Measurements from ENCODE around the gene ATP9B.

The ATP9B gene

GRCh38 chr18:79329786-79330185 lies 260.6 kb downstream of the ATP9B start:
- H3K27me3 Mint-ChIP-seq, result no peaks in the 10 kb centered on the region
- no peaks in the 10 kb centered on the region for H3K4me1 Mint-ChIP-seq
- no peak for DNase-seq
- no peak overlapping the region for H3K4me3 Mint-ChIP-seq
- H3K9me3 Mint-ChIP-seq, result peaks cover 9% of the 10 kb centered on the region
- no peak overlapping the region for H3K27ac Mint-ChIP-seq
- CTCF ChIA-PET, result no interaction called here
- H3K36me3 Mint-ChIP-seq, result peaks cover 13% of the 10 kb centered on the region

GRCh38 chr18:79332646-79333045 lies 263.5 kb downstream of the ATP9B start:
- H3K27ac Mint-ChIP-seq, result no peak overlapping the region
- no peaks in the 10 kb centered on the region for H3K27me3 Mint-ChIP-seq
- CTCF ChIA-PET, result no interaction called here
- H3K4me1 Mint-ChIP-seq, result no peaks in the 10 kb centered on the region
- no peak overlapping the region for H3K4me3 Mint-ChIP-seq
- DNase-seq, result no peak
- H3K9me3 Mint-ChIP-seq, result peaks cover 2% of the 10 kb centered on the region
- H3K36me3 Mint-ChIP-seq, result peaks cover 14% of the 10 kb centered on the region

DNA sequence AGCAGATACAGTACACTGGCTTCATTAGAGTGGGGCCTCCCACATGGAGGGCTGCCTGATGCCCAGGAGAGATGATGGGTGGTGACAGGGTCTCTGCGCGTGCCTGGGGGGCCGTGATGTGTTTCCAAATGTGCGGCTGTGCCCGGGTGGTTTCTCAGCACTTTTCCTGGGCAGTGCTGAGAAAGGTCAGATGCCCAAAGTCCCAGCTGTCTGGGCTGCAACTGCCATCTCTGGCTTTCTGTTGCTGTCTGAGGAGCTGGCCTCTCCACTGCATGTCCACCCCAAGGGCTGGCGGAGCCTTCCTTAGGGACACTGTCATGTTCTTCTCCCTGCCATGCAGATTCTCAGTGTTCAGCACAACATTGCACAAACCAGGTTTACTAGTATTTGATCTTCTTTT lies 263.9 kb downstream of the ATP9B start:
- Mint-ChIP-seq H3K36me3 (peaks cover 16% of the 10 kb centered on the region), H3K9me3 (peaks cover under 1% of the 10 kb centered on the region), H3K27me3 (no peaks in the 10 kb centered on the region), H3K4me1 (no peaks in the 10 kb centered on the region), H3K27ac (no peak overlapping the region), H3K4me3 (no peak overlapping the region)
- no peak for DNase-seq
- CTCF ChIA-PET, result interaction anchor here (0.6 kb wide), 1 partner anchor 331 kb away, joined by 4 read pairs; no protein-coding TSS in a partner anchor

DNA sequence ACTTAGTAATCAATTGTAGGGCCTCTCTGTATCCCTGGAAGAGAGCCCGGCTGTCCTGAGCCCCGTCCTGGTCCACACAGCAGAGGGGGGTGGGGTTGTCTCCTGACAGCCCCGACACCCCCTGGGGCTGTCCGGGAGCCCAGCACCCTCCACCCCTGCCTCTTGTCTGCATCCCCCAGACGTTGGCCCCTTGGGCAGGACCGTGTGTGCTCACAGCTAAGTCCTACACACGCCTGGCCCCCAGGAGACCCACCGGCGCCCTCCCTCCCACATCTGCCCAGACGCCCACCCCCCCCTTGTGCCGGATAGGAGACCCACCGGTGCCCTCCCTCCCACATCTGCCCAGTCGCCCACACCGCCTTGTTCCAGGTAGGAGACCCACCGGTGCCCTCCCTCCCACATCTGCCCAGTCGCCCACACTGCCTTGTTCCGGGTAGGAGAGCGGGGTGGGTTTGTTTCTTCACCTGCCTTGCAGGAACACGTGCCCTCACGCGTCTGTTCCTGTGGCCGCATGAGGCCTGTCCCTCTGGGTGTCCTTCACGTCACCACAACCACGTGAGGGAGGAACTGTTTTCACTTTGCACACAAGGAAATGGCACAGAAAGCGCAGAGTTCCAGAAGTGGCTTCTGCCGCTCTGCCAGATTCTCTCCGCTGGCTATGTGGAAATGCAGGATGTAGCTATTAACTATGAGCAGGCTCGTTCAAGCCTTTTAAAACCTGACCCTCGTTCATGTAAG lies 265.5 kb downstream of the ATP9B start:
- Mint-ChIP-seq H3K9me3 (peaks cover 6% of the 10 kb centered on the region), H3K27me3 (no peaks in the 10 kb centered on the region), H3K4me3 (no peak overlapping the region), H3K36me3 (peaks cover 31% of the 10 kb centered on the region), H3K4me1 (no peaks in the 10 kb centered on the region), H3K27ac (peak overlapping the region; percentile 5)
- DNase-seq, result no peak
- CTCF ChIA-PET, result no interaction called here

DNA sequence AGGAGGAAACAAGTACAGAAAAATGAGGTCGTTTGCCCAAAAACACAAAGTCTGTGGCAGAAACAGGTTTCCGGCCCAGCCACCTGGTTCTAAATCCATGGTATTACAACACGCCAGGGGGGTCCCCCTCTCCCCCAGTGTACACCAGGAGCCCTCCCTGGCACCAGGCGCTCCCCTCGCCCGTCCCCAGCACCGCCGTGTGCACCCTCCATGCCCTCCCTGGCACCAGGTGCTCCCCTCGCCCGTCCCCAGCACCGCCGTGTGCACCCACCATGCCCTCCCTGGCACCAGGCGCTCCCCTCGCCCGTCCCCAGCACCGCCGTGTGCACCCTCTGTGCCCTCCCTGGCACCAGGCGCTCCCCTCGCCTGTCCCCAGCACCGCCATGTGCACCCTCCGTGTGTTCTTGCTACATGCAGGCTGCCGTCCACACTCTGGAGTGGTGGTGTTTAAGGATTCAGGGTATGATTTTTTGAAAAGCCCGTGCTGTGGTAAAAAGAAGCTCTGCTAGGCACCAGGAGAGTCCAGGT lies 266.7 kb downstream of the ATP9B start:
- Mint-ChIP-seq H3K9me3 (peaks cover 6% of the 10 kb centered on the region), H3K36me3 (peaks cover 28% of the 10 kb centered on the region), H3K27me3 (no peaks in the 10 kb centered on the region), H3K4me1 (no peaks in the 10 kb centered on the region), H3K4me3 (no peak overlapping the region), H3K27ac (no peak overlapping the region)
- CTCF ChIA-PET, result no interaction called here
- no peak for DNase-seq

- H3K36me3 Mint-ChIP-seq, result peaks cover 28% of the 10 kb centered on the region
- CTCF ChIA-PET, result no interaction called here
Measured at GRCh38 chr18:79336556-79337142, 267.5 kb downstream of the ATP9B start.

GRCh38 chr18:79337184-79337583 lies 268.0 kb downstream of the ATP9B start:
- H3K4me3 Mint-ChIP-seq, result no peak overlapping the region
- CTCF ChIA-PET, result no interaction called here
- H3K27me3 Mint-ChIP-seq, result no peaks in the 10 kb centered on the region
- H3K36me3 Mint-ChIP-seq, result peaks cover 28% of the 10 kb centered on the region
- no peak overlapping the region for H3K27ac Mint-ChIP-seq
- H3K9me3 Mint-ChIP-seq, result peaks cover 6% of the 10 kb centered on the region
- no peak for DNase-seq
- no peaks in the 10 kb centered on the region for H3K4me1 Mint-ChIP-seq

More at GRCh38 chr18:79336556-79337142, 267.5 kb downstream of the ATP9B start:
- no peaks in the 10 kb centered on the region for H3K27me3 Mint-ChIP-seq
- H3K4me1 Mint-ChIP-seq, result no peaks in the 10 kb centered on the region
- H3K9me3 Mint-ChIP-seq, result peaks cover 6% of the 10 kb centered on the region
- no peak overlapping the region for H3K27ac Mint-ChIP-seq
- H3K4me3 Mint-ChIP-seq, result no peak overlapping the region
- no peak for DNase-seq

- DNase-seq, result no peak
- Mint-ChIP-seq H3K36me3 (peaks cover 28% of the 10 kb centered on the region), H3K4me3 (no peak overlapping the region), H3K27me3 (no peaks in the 10 kb centered on the region), H3K4me1 (no peaks in the 10 kb centered on the region), H3K27ac (no peak overlapping the region), H3K9me3 (peaks cover 6% of the 10 kb centered on the region)
- CTCF ChIA-PET, result no interaction called here
Measured at GRCh38 chr18:79337620-79338019, 268.4 kb downstream of the ATP9B start.

GRCh38 chr18:79339094-79339908 lies 270.1 kb downstream of the ATP9B start:
- Mint-ChIP-seq H3K4me1 (no peaks in the 10 kb centered on the region), H3K27ac (no peak overlapping the region)

GRCh38 chr18:79343567-79344207 lies 274.5 kb downstream of the ATP9B start:
- Mint-ChIP-seq H3K27me3 (no peaks in the 10 kb centered on the region), H3K9me3 (peaks cover 6% of the 10 kb centered on the region), H3K27ac (no peak overlapping the region), H3K4me1 (peaks cover 2% of the 10 kb centered on the region), H3K36me3 (peaks cover 33% of the 10 kb centered on the region), H3K4me3 (no peak overlapping the region)
- CTCF ChIA-PET, result no interaction called here
- DNase-seq, result no peak

More at GRCh38 chr18:79339094-79339908, 270.1 kb downstream of the ATP9B start:
- Mint-ChIP-seq H3K9me3 (peaks cover 6% of the 10 kb centered on the region), H3K27me3 (no peaks in the 10 kb centered on the region), H3K4me3 (no peak overlapping the region), H3K36me3 (peaks cover 28% of the 10 kb centered on the region)
- DNase-seq, result no peak
- CTCF ChIA-PET, result no interaction called here

GRCh38 chr18:79344208-79344581 lies 275.0 kb downstream of the ATP9B start:
- DNase-seq, result no peak
- CTCF ChIA-PET, result no interaction called here
- H3K27ac Mint-ChIP-seq, result no peak overlapping the region
- H3K9me3 Mint-ChIP-seq, result peaks cover 2% of the 10 kb centered on the region
- H3K4me1 Mint-ChIP-seq, result peaks cover 2% of the 10 kb centered on the region
- peaks cover 28% of the 10 kb centered on the region for H3K36me3 Mint-ChIP-seq
- H3K4me3 Mint-ChIP-seq, result no peak overlapping the region
- no peaks in the 10 kb centered on the region for H3K27me3 Mint-ChIP-seq

GRCh38 chr18:79345366-79345765 lies 276.2 kb downstream of the ATP9B start:
- DNase-seq, result no peak
- Mint-ChIP-seq H3K4me3 (no peak overlapping the region), H3K27ac (no peak overlapping the region), H3K27me3 (no peaks in the 10 kb centered on the region), H3K4me1 (peaks cover 2% of the 10 kb centered on the region), H3K9me3 (no peaks in the 10 kb centered on the region), H3K36me3 (peaks cover 24% of the 10 kb centered on the region)
- CTCF ChIA-PET, result no interaction called here

DNA sequence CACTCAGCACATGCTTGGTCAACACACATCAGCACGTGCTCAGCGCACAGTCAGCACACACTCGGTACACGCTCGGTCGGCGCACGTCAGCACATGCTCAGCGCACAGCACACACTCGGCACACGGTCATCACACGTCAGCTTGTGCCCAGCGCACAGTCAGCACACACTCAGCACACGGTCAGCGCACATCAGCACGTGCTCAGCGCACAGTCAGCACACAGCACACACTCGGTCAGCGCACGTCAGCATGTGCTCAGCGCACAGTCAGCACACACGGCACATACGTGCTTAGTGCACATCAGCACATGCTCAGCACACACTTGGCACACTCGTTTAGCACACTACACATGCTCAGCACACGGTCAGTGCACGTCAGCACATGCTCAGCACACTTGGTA lies 276.8 kb downstream of the ATP9B start:
- no peak overlapping the region for H3K27ac Mint-ChIP-seq
- no peak for DNase-seq
- H3K9me3 Mint-ChIP-seq, result no peaks in the 10 kb centered on the region
- H3K27me3 Mint-ChIP-seq, result no peaks in the 10 kb centered on the region
- peaks cover 24% of the 10 kb centered on the region for H3K36me3 Mint-ChIP-seq
- peaks cover 2% of the 10 kb centered on the region for H3K4me1 Mint-ChIP-seq
- CTCF ChIA-PET, result no interaction called here
- H3K4me3 Mint-ChIP-seq, result no peak overlapping the region

DNA sequence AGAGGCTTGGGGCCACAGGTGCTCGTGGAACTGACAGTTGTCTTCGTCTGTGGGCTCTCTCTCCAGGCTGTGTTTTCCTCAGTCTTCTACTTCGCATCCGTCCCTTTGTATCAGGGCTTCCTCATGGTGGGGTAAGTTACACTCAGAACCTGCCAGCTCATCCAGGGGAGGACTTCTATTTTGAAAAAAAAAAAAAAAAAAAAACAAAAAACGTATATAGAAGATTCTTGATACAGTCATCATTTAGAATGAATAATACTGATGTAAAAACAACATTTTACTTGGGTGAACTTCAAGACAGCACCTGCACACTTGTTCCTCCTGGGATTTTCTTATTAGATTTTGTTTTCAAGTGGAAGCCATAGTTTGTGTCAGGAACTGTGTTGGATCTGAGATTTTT lies 278.9 kb downstream of the ATP9B start:
- no peak for DNase-seq
- Mint-ChIP-seq H3K36me3 (peaks cover 26% of the 10 kb centered on the region), H3K27ac (no peak overlapping the region), H3K4me1 (peaks cover 2% of the 10 kb centered on the region), H3K27me3 (no peaks in the 10 kb centered on the region), H3K4me3 (no peak overlapping the region), H3K9me3 (no peaks in the 10 kb centered on the region)
- CTCF ChIA-PET, result no interaction called here
